ENCODE measurements around the gene PLIN5.

Gene PLIN5

GRCh38 chr19:4516939-4517300, 18.1 kb downstream of the PLIN5 start:
- no peak for DNase-seq (ENCODE audit: low read depth)
- no peak for TF ChIP-seq CTCF (IDR thresholded peaks at IDR 0.05; ENCODE audit: low read depth, low read length, missing control alignments)
- H3K4me3 ChIP-seq (ENCODE audit: low read depth, low read length): no peak overlapping the region
- in situ Hi-C loops (cut with HindIII; ENCODE audit: low sequenced_read_pairs): no loop called here

DNA sequence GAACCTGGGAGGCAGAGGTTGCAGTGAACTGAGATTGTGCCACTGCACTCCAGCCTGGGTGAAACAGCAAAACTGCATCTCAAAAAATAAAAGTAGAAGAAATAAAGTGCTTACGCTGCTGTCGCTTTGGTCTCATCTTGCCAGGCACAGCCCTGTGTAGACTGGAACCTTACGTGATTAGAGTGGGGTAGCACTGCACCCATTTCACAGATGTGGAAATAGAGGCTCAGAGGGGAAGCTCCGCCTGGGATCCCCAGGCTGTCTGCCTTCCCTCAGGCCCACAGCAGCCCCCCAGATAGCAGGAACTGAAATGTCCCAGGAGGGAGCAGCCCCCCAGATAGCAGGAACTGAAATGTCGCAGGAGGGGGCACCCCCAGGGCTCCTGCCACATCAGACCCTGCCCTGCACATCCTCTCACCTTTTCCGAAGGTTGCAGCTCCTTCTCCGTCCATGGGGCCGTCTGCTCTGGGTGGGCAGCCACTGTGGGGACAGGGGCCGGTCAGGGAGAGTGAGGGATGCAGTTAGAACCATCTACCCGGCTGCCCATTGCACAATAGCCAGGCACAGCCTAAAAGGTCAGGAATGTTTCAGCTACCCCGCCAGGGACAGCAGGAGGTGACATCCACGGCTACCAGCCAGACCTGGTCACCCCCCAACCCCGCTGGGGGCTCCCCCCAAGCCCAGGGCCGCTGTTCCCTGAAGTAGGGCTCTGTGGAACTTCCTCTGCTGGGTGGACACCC, 18.7 kb downstream of the PLIN5 start:
- no peak overlapping the region for H3K4me3 ChIP-seq (ENCODE audit: low read depth, low read length)
- TF ChIP-seq CTCF (IDR thresholded peaks at IDR 0.05; ENCODE audit: low read depth, low read length, missing control alignments): no peak
- no peak for DNase-seq (ENCODE audit: low read depth)
- in situ Hi-C loops (cut with HindIII; ENCODE audit: low sequenced_read_pairs): no loop called here

- in situ Hi-C loops (cut with HindIII; ENCODE audit: low sequenced_read_pairs): no loop called here
- DNase-seq (ENCODE audit: low read depth): no peak
- TF ChIP-seq CTCF (IDR thresholded peaks at IDR 0.05; ENCODE audit: low read depth, low read length, missing control alignments): no peak
- H3K4me3 ChIP-seq (ENCODE audit: low read depth, low read length): no peak overlapping the region
Measured at GRCh38 chr19:4515732-4516131, 19.3 kb downstream of the PLIN5 start.

GRCh38 chr19:4513248-4513647, 21.8 kb downstream of the PLIN5 start:
- no peak for DNase-seq (ENCODE audit: low read depth)
- no peak overlapping the region for H3K4me3 ChIP-seq (ENCODE audit: low read depth, low read length)
- in situ Hi-C loops (cut with HindIII; ENCODE audit: low sequenced_read_pairs): no loop called here
- no peak for TF ChIP-seq CTCF (IDR thresholded peaks at IDR 0.05; ENCODE audit: low read depth, low read length, missing control alignments)

- no peak for DNase-seq (ENCODE audit: low read depth)
Measured at GRCh38 chr19:4512070-4512469, 23.0 kb downstream of the PLIN5 start.

DNA sequence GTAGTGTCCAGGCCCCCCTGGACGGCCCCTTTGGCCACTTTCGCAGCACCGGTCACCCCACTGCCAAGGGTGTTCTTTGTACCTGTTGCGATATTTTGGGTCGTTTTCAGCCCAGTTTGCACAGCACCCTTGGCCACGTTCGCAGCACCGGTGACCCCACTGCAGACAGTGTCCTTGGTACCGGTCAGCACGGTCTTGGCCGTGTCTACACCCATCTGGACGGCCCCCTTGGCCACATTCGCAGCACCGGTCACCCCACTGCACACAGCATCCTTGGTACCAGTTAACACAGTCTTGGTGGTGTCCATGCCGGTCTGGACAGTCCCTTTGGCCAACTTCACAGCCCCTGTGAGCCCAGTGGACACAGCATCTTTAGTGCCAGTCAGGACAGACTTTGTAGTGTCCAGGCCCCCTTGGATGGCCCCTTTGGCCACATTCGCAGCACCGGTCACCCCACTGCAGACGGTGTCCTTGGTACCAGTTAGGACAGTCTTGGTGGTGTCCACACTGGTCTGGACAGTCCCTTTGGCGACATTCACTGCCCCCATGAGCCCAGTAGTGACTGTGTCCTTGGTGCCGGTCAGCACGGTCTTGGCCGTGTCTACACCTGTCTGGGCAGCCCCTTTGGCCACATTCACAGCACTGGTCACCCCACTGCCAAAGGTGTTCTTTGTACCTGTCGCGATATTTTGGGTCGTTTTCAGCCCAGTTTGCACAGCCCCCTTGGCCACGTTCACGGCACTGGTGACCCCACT, 23.5 kb downstream of the PLIN5 start:
- no peak overlapping the region for H3K4me3 ChIP-seq (ENCODE audit: low read depth, low read length)
- TF ChIP-seq CTCF (IDR thresholded peaks at IDR 0.05; ENCODE audit: low read depth, low read length, missing control alignments): no peak
- in situ Hi-C loops (cut with HindIII; ENCODE audit: low sequenced_read_pairs): no loop called here

More at GRCh38 chr19:4512070-4512469, 23.0 kb downstream of the PLIN5 start:
- no peak for TF ChIP-seq CTCF (IDR thresholded peaks at IDR 0.05; ENCODE audit: low read depth, low read length, missing control alignments)
- H3K4me3 ChIP-seq (ENCODE audit: low read depth, low read length): no peak overlapping the region
- in situ Hi-C loops (cut with HindIII; ENCODE audit: low sequenced_read_pairs): no loop called here

More for the DNA sequence above, 23.5 kb downstream of the PLIN5 start:
- no peak for DNase-seq (ENCODE audit: low read depth)
